Measurements from ENCODE around the gene NOTCH3.

DNA sequence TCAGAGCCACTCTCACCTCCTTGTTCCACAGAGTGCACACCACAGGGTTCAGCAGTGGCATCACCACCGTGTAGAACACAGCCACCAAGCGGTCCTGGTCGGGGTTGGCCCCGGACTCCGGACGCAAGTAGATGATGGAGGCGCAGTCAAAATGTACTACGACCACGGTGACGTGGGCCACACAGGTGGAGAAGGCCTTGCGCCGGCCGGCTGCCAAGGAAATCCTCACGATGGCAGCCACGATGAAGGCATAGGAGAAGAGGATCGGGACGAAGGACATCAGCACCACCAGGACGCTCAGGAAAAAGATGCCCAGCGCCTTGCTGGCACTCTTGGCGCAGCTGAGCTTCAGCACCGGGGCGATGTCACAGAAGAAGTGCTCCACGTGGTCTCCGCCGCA is 59.7 kb downstream of the NOTCH3 start:
- TF ChIP-seq, protein P1, sequence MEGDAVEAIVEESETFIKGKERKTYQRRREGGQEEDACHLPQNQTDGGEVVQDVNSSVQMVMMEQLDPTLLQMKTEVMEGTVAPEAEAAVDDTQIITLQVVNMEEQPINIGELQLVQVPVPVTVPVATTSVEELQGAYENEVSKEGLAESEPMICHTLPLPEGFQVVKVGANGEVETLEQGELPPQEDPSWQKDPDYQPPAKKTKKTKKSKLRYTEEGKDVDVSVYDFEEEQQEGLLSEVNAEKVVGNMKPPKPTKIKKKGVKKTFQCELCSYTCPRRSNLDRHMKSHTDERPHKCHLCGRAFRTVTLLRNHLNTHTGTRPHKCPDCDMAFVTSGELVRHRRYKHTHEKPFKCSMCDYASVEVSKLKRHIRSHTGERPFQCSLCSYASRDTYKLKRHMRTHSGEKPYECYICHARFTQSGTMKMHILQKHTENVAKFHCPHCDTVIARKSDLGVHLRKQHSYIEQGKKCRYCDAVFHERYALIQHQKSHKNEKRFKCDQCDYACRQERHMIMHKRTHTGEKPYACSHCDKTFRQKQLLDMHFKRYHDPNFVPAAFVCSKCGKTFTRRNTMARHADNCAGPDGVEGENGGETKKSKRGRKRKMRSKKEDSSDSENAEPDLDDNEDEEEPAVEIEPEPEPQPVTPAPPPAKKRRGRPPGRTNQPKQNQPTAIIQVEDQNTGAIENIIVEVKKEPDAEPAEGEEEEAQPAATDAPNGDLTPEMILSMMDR (IDR thresholded peaks at IDR 0.05), result no peak
- no peak for TF ChIP-seq CREB1 (CRISPR knock-in tag; IDR thresholded peaks at IDR 0.05)
- TF ChIP-seq, protein P2, sequence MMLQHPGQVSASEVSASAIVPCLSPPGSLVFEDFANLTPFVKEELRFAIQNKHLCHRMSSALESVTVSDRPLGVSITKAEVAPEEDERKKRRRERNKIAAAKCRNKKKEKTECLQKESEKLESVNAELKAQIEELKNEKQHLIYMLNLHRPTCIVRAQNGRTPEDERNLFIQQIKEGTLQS (CRISPR knock-in tag; conservative IDR thresholded peaks at IDR 0.05), result no peak
- no peak for TF ChIP-seq ZNF232 (CRISPR knock-in tag; IDR thresholded peaks at IDR 0.05)
- TF ChIP-seq, protein P3, sequence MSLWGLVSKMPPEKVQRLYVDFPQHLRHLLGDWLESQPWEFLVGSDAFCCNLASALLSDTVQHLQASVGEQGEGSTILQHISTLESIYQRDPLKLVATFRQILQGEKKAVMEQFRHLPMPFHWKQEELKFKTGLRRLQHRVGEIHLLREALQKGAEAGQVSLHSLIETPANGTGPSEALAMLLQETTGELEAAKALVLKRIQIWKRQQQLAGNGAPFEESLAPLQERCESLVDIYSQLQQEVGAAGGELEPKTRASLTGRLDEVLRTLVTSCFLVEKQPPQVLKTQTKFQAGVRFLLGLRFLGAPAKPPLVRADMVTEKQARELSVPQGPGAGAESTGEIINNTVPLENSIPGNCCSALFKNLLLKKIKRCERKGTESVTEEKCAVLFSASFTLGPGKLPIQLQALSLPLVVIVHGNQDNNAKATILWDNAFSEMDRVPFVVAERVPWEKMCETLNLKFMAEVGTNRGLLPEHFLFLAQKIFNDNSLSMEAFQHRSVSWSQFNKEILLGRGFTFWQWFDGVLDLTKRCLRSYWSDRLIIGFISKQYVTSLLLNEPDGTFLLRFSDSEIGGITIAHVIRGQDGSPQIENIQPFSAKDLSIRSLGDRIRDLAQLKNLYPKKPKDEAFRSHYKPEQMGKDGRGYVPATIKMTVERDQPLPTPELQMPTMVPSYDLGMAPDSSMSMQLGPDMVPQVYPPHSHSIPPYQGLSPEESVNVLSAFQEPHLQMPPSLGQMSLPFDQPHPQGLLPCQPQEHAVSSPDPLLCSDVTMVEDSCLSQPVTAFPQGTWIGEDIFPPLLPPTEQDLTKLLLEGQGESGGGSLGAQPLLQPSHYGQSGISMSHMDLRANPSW (CRISPR knock-in tag; conservative IDR thresholded peaks at IDR 0.05; ENCODE audit: low read depth), result no peak
- no peak for TF ChIP-seq CREM (CRISPR knock-in tag; IDR thresholded peaks at IDR 0.05)
- TF ChIP-seq IRF2 (CRISPR knock-in tag; IDR thresholded peaks at IDR 0.05; ENCODE audit: borderline replicate concordance, low read depth), result no peak
- TF ChIP-seq FOXP1 (CRISPR knock-in tag; IDR thresholded peaks at IDR 0.05; ENCODE audit: borderline replicate concordance), result no peak
- TF ChIP-seq MYBL2 (CRISPR knock-in tag; IDR thresholded peaks at IDR 0.05), result no peak
- TF ChIP-seq EMX1 (CRISPR knock-in tag; IDR thresholded peaks at IDR 0.05), result no peak
- no peak for TF ChIP-seq FOXJ3 (CRISPR knock-in tag; IDR thresholded peaks at IDR 0.05; ENCODE audit: borderline replicate concordance)
- TF ChIP-seq, protein P4, sequence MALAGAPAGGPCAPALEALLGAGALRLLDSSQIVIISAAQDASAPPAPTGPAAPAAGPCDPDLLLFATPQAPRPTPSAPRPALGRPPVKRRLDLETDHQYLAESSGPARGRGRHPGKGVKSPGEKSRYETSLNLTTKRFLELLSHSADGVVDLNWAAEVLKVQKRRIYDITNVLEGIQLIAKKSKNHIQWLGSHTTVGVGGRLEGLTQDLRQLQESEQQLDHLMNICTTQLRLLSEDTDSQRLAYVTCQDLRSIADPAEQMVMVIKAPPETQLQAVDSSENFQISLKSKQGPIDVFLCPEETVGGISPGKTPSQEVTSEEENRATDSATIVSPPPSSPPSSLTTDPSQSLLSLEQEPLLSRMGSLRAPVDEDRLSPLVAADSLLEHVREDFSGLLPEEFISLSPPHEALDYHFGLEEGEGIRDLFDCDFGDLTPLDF (CRISPR knock-in tag; IDR thresholded peaks at IDR 0.05), result no peak
- no peak for TF ChIP-seq SP1 (CRISPR knock-in tag; conservative IDR thresholded peaks at IDR 0.05)

All from WTC11 (cell line).